ENCODE results near the gene TENT4A.

DNA sequence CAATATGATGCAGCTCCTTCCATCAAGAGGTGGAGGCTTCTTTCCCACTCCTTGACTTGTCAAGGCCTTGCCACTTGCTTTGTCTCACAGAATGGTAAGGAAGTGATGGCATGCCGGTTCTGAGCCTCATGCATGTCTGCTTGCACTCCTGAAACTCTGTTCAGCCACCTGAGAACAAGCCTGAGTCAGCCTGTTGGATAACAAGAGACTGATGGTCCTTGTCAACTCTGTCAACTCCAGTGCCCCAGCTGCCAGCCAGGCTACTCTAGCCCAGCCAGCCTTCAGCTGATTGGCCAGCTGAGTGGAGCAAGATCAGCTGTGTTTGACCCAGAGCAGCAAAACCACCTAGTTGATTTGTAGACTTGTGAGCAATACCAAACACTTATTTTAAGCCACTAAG, 4.4 kb upstream of the TENT4A start:
- no peak for TF ChIP-seq EZH2 (IDR thresholded peaks at IDR 0.05; ENCODE audit: borderline replicate concordance, low read depth, low read length, poor library complexity, severe bottlenecking)
- TF ChIP-seq, protein P1, sequence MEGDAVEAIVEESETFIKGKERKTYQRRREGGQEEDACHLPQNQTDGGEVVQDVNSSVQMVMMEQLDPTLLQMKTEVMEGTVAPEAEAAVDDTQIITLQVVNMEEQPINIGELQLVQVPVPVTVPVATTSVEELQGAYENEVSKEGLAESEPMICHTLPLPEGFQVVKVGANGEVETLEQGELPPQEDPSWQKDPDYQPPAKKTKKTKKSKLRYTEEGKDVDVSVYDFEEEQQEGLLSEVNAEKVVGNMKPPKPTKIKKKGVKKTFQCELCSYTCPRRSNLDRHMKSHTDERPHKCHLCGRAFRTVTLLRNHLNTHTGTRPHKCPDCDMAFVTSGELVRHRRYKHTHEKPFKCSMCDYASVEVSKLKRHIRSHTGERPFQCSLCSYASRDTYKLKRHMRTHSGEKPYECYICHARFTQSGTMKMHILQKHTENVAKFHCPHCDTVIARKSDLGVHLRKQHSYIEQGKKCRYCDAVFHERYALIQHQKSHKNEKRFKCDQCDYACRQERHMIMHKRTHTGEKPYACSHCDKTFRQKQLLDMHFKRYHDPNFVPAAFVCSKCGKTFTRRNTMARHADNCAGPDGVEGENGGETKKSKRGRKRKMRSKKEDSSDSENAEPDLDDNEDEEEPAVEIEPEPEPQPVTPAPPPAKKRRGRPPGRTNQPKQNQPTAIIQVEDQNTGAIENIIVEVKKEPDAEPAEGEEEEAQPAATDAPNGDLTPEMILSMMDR (conservative IDR thresholded peaks at IDR 0.05; ENCODE audit: low read depth, low read length), result no peak
